ENCODE measurements around the gene DNAAF5. TPM values are rescaled to one million over a fixed set of nuclear protein-coding genes. Genes with fewer than 3 reads are reported as not detected.

Gene DNAAF5
- polyA plus RNA-seq (2013, experiment 1 of 2; ENCODE audit: insufficient read length) = 21.5 TPM
- 13.9 TPM for polyA plus RNA-seq (2013, experiment 2 of 2; ENCODE audit: insufficient read length)

DNA sequence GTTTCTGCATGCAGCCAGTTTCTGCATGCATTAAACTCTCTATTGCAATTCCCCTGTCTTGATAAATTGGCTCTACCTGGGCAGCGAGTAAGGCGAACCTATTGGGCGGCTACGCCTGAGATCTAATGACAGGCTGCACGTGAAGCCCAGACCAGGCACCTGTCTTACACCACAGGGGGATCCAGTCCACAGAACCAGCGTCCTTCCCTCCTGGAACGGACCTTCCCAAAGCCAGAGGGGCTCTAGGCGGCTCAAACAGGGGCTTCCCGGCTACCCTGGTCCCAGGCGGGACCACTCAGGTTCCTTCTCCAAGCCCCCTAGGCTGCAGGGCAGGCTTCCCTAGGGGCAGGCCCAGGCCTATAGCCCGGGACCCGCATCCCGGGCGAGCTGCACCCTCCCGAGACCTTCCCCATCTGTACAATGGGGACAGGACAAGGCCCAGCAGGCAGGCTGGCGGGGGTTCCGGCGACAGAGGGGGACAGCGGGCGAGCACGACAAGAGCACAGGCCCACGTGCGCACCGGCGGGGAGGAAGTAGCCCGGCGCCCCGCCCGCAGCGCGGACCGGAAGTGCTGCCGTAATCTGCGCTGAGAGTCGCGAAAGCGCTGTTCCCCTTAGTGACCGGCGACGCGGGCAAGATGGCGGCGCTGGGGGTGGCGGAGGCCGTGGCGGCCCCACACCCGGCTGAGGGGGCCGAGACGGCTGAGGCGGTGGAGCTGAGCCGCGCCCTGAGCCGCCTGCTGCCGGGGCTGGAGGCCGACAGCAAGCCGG, at the start of gene DNAAF5:
DNAAF5 (plus strand) TSS at position 616 of the 770 bp plus-strand sequence; CDS start at position 638, 22 bp downstream.
- DNase-seq = peak; percentile 87

- DNase-seq = no peak
Observed at GRCh38 chr7:676972-677385, 49.5 kb upstream of the DNAAF5 start.

- no peak for DNase-seq
Observed at GRCh38 chr7:680411-681127, 45.9 kb upstream of the DNAAF5 start.

GRCh38 chr7:681551-682307, 44.8 kb upstream of the DNAAF5 start:
- DNase-seq = no peak

- DNase-seq = no peak
Observed at GRCh38 chr7:682810-683209, 43.7 kb upstream of the DNAAF5 start.

DNA sequence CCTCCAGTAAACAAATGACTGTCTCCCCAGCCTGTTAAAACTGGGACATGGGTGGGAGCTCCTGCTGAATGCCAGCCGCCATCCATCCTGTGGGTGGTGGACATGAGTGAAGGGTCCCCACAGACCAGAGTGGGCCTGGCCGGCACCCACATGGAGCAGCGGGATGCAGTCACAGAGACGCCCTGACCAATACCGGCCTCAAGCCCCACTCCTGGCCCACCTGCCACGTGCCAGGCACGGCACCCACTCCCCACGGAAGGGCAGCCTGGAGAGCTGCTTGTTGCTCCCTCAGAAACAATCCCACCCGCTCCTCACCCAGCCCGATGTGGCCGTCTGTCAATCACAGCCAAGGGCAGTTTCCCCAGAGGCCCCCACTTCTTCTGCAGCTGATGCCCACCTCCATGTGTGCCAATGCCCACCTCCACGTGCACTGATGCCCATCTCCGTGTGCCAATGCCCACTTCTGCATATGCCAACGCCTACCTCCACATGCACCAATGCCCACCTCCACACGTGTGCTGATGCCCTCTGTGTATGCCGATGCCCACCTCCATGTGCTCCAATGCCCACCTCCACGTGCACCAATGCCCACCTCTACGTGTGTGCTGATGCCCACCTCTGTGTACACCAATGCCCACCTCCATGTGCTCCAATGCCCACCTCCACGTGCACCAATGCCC, 42.8 kb upstream of the DNAAF5 start:
- no peak for DNase-seq

DNA sequence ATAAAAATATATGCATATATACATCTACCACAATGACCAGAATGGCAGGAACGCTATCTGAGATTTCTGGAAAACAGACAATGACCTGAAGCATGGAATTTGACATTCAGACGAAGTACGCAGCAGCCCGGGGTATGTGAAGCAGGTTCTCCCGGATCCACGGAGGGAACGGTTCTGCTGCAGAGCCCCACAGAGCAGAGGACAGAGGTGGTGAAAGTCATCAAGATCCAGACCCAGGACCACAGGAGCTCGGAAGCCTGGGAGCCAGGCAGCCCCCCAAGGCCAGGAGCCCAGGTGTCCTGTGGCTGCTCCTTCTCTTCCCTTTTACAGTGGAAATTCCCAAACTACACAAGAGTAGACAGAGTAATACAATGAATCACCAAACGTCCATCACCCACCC, 42.1 kb upstream of the DNAAF5 start:
- DNase-seq = no peak

DNA sequence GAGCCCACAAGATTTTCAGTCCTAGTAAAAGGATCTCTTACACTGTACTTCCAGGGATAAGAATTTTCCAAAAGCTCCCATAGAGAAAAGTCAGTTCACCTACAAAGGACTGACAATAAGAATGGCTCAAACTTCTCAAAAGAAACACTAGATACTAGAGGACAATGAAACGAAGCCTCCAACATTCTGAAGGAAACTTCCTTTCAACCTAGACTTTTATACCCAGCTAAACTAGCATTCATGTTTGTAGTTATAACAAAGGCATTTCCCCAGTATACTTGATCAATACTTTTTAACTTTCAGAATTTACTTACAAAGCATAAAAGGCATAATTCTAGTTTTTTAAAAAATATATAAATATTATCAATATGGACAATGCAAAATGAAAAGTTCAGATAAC, 41.0 kb upstream of the DNAAF5 start:
- DNase-seq = no peak

- DNase-seq = no peak
Observed at GRCh38 chr7:690478-691360, 35.8 kb upstream of the DNAAF5 start.

GRCh38 chr7:691361-692045, 35.0 kb upstream of the DNAAF5 start:
- no peak for DNase-seq

DNA sequence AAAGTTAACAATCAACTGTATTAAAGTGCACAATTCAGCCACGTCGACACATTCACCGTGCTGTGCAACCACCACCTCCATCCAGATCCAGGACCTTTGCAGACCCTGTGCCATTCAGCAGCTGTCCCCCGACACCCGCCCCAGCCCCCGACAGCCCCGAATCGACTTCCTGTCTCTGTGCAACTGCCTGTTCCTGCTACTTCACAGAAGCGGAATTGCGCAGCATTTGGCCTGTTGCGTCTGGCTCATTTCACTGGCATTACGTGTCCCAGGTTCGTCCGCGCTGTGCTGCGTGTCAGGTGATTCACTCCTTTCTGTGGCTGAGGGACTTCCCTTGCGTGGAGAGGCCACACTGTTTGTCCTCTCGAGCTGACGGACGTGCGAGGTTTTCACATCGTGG, 33.2 kb upstream of the DNAAF5 start:
- no peak for DNase-seq

- no peak for DNase-seq
Observed at GRCh38 chr7:696426-696811, 30.1 kb upstream of the DNAAF5 start.

DNA sequence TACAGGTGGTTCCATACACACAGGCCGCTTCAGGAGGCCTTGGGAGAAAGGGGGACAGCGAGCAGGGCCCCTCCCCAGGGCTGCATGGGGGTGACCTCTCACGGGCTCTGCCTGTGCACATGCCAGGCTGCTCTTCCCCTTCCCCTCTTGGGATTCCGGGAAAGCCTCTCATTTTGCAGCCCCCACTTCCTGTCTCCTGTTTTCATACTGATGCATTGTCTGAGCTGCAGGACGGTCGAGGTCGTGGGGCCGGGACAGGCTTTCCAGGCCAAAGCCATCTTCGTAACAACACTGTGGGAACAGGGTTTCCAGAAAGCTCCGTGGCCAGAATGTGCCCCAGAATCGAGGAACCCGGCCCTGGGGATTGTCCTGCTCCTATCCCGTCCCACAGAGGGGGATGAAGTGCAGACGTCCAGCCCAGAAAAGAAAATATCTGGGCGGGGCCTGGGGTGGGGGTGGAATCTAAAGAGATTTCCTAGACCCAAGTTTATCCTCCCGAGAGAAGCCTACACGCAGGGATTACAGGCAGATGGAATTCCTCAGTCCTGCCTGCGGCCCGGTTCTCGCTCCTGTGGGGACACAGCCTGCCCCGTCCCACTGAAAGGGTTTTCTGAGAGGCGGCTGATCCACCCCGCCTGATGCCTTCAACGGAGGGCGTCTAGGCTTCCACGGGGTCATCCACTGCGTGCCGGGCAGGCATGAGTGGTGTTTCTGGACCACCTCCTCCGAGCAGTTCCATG, 29.5 kb upstream of the DNAAF5 start:
- DNase-seq = peak; percentile 12

DNA sequence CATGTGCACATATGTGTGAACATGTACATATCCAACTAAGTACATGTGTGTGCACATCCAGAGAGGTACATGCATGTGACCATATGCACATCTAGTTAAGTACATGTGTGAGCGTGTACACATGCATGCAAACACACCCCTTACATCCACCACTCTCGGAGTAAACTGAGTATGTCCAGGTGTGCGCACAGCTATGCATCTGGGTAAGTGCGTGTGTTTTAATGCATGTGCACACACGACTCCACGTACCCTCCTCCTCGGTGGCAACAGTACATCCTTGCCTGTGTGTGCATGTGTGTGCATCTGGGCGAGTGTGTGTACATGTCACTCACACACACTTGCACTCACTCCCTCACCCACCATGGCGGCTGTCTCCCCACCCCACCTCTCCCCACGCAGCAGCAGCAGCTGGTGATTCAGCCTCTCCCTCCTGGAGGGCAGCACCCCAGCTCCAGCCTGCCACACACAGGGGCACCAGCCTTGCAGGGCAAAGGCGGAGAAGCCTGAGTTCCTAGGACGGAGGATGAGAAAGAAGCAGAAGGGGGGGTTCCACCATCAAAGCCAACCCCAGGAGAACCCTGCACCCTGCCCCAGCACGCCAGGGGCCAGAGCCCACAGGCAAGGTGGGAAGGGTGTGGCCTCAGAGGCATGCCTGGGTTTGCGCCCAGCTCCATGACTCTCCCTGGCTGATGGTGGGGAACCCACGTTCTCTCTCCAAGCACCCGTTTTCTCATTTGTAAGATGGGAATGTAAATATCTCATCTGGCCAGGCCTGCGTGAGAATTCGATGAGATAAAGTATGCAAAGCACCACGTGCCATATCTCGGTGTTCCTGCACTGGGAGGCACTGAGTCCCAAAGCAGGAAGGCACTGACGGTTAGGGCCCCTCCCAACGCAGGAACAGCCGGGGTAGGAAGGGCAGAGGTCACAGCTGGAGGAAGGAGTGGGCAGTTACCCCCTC, 27.7 kb upstream of the DNAAF5 start:
- no peak for DNase-seq

DNA sequence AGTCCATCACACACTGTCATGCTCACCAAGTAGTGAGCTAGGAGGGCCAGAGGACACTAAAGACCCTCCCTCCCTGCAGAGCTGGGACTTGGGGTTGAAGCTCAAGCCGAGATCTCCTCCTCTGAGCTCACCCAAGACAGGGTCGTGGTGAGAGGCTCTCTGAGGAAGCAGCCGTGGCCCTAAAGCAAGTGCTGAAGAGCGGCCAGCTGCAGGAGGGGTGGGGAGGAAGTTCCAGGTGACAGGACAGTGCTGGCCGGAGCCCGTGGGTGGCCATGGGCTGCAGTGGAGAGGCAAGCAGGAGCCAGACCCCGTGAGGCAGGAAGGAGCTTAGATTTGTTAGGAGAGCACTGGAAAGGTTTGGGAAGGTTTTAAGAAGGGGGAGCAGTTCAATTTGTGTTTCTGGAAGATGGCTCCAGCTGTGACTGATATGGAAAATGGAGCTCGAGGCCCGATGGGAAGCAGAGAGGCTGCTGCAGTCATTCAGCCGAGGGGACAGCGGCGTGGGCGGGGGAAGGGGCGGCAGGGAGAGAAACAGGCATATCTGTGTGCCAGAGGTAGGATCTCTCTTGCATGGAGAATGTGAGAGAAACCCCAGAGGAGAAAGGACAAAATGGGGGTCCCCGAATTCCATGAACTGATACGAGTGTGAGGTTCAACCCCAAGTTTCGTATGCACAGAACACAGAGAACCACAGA, 26.9 kb upstream of the DNAAF5 start:
- DNase-seq = no peak

DNA sequence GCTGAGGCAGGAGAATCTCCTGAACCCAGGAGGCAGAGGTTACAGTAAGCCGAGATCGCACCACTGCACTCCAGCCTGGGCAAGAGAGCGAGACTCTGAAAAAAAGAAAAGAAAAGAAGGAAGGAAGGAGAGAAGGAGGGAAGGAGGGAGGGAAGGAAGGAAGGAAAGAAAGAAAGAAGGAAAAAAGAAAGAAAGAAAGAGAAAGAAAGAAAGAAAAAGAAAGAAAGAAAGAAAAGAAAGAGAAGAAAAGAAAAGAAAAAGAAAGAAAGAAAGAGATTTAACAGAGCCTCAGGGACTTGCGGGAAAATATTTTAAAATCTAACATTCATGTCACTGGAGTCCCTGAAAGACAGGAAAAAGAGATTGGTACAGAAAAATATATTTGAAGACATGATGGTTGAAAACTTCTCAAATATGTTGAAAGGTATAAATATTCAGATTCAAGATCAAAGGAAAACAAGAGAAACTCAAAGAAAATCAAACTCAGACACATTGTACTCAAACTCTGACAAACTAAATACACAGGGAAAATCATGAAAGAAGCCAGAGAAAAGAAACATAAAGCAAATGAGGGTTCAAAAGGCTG, 25.3 kb upstream of the DNAAF5 start:
- DNase-seq = no peak

DNA sequence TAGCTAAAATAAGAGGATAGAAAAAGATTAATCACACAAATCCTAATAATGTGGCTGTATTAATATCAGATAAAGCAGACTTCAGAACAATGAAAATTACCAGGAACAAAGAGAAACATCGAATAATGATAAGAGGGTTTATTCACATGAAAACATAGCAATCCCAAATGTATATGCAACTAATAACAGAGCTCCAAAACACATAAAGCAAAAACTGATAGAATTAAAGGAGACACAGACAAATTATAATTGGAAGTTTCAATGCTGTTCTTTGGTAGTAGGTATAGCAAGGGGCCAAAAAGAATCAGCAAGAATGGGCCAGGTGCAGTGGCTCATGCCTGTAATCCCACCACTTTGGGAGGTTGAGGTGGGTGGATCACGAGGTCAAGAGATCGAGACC, 23.4 kb upstream of the DNAAF5 start:
- DNase-seq = no peak

GRCh38 chr7:706721-707120, 19.8 kb upstream of the DNAAF5 start:
- no peak for DNase-seq

Data from fibroblast of skin of back (primary cell).